ENCODE results near the gene USP34.
"Not testable (repeated sequence)": the region's sequence is repeated elsewhere in the genome, so short reads cannot be mapped to it uniquely, and the experiment has no call there.

USP34 gene

DNA sequence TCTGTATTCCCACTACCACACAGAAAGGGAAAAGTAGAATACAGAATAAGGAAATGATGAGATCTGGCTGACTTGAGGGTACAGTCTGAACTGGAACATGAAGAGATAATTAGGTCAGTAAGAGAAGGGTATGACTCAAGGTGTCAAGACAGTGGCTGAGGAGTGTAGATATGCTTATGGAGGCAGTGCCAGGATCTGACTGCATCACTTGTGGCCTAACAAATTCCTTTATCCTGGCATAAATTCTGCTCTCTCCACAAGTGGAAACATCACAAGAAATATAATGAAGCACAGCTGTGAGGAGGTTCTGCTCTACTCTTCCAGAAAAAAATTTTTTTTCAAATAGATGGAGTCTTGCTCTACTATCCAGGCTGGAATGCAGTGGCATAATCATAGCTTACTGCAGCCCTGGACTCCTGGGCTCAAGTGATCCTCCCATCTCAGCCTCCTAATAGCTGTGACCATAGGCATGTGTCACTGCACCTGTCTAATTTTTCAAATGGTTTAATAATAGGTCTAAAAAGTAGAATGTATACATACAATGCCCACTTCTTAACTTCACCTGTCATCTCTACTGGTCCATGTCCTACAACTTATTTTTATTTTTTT, 223.6 kb downstream of the USP34 start:
- DNase-seq (ENCODE audit: low read depth): peak; percentile 13

DNA sequence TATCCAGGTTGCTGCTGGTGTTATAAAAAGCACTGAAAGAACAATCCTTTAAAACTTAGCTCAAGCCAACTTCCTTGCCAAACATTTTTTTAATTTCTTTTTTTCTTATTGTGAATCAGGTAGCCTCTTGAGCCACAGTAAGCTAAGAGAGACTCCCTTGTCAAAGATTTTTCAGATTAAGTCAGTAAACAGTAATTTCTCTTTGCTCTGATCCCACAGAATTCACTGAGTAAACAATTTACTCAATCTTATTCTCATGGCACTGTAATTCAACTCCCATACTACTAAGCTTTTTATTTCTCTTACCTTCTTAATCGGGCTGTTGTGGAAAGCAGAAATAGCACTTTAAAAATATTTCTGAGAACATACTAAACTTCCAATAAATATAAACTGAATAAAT, 226.2 kb downstream of the USP34 start:
- no peak for DNase-seq (ENCODE audit: low read depth)

DNA sequence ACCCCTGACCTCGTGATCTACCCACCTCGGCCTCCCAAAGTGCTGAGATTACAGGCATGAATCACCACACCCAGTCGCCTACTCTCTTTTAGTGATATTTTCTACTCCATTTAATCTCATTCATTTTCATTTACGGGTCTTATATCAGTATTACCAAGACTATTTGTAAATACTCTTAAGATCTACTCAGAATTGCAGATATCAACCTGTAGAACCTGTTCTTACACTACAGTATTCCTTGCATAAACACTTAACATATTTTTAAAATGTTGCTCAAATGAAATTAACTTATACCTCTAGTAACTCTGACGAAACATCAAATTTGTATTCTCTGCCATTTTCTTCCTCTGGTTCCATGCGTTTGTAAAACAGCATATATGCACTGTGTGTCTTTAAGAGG, 229.6 kb downstream of the USP34 start:
- no peak for DNase-seq (ENCODE audit: low read depth)

DNA sequence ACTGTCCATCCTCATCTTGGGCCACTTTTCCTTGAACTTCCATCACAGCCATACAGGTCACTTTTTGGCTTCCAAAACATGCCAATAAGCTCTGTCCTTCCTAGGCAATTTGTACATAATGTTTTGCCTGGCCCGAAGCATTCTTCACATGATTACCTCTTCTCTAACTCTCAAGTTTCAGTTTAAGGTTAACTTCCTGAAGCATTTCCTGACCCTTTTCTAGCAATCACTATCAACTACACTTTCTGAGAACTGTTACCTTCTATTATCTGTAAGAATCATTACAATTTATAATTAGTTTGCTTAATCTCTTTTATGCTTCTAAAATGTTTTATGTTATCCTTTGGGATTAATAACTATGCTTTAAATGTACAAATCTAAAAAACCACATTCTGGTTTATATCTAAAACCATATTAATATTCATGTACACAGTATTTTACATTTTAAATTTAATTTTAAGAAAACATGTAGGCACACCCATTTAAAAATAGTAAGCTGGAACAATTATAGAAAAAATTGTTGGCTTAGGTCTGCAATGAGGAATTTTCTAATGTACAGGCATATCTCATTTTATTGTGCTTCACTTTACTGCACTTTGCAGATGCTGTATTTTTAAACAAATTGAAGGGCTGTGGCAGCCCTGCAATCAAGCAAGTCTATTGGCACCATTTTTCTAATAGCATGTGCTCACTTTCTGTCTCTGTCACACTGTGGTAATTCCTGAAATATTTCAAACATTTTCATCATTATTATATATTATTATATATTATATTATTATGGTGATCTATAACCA, 232.5 kb downstream of the USP34 start:
- no peak for DNase-seq (ENCODE audit: low read depth)

DNA sequence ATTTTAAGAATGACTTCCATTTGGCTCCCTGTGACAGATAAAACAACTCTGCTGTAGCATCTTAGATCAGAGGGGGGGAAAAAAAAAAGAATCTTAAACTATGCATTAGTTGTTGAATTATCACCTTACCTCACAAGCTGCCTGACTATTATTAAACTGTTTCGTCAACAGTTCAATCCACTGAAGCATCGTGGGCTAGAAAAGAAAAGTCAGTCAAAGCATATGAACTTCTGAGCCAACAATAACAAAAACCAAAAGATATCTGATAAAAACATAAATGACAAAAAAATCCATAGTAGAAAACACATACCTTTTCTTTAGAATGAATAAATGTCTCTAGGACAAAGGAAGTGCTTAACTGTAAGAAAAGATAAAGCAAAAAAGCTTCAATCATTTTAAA, 235.2 kb downstream of the USP34 start:
- DNase-seq (ENCODE audit: low read depth): no peak

DNA sequence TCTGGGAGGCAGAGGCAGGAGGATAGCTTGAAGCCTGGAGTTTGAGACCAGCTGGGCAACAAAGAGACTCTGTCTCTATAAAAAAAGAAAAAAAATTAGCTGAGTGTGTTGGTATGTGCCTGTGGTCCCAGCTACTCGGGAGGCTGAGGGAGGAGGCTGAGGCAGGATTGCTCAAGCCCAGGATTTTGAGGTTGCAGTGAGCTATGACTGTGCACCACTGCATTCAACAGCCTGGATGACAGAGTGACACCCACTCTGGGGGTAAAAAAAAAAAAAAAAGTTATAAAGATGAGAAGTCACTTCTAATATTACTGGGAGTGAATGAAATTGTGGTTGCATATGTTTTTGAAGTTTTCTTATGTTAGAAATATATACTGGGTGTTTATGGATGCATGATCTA, 237.3 kb downstream of the USP34 start:
- DNase-seq (ENCODE audit: low read depth): peak; percentile 29

DNA sequence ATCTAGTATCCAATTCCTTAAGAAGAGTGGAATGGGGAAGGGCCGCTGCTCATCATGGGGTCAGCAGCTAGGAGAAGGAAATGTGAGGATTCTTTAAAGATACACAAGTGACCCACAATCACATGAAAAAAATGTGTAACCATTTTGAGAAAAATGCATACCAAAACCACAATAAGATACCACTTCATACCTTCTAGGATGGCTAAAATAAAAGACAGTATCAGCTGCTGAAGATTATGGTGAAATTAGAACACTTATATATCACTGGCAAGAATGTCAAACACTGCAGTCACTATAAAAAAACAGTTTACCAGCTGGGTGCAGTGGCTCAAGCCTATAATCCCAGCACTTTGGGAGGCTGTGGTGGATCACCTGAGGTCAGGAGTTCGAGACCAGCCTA, 241.0 kb downstream of the USP34 start:
- DNase-seq (ENCODE audit: low read depth): no peak

DNA sequence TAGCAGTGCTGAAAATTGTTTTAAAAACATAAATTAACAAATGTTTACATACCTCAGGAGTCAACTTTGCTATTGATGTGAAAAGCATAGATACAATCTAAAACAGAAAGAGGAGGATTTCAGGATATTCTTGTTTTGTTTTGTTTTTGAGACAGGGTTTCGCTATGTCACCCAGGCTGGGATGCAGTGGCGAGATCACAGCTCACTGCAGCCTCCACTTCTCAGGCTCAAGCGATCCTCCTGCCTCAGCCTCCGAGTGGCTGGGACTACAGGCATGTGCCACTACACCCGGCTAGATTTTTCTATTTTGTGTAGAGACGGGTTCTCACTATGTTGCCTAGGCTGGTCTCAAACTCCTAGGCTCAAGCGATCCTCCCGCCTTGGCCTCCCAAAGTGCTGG, 248.3 kb downstream of the USP34 start:
- no peak for DNase-seq (ENCODE audit: low read depth)

DNA sequence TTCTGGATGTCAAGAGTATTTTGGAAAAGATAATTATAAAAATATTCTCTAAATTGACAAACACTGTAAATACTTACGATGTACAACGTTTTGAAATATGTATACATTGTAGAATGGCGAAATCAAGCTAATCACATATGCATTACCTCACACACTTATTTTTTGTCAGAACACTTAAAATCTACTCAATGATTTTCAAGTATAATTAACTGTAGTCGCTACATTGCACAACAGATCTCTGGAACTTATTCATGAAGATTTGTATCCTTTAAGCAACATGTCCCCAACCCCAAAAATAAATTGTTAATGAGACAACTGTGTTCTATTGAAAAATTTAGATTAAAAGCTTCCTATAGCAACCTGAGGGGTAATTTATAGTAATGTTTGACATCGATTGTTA, 249.1 kb downstream of the USP34 start:
- DNase-seq (ENCODE audit: low read depth): no peak

DNA sequence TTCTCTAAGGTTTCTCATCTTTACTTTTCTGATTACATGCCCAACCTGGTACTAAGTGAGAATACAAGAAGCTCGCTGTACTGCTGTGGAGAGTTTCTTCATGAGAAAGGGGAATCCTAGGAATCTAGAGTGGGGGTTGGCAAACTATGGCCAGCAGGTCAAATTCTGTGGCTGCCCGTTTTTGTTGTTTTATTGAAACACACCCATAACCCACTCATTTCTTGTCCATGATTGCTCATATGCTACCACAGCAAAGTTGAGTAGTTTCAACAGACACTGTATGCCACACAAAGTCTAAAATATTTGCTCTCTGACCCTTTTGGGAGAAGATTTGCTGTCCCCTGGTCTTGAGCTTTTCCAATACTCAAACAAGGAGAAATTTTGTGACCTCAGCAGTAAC, 250.1 kb downstream of the USP34 start:
- DNase-seq (ENCODE audit: low read depth): peak; percentile 30

DNA sequence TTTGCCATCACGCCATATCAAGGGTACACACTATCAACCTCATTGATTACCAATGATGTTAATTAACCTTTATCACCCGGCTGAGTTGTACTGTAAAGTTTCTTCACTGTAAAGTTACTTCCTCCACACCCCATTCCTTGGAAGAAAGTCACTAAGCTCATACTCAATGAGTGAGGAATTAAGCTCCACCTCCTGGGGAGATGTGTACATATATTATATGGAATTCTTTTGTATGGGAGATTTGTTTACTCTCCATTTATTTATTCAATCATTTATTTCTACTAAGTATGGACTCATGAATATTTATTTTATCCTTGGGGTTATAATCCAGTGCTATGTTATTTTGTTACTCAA, 252.1 kb downstream of the USP34 start:
- DNase-seq (ENCODE audit: low read depth): peak; percentile 11

DNA sequence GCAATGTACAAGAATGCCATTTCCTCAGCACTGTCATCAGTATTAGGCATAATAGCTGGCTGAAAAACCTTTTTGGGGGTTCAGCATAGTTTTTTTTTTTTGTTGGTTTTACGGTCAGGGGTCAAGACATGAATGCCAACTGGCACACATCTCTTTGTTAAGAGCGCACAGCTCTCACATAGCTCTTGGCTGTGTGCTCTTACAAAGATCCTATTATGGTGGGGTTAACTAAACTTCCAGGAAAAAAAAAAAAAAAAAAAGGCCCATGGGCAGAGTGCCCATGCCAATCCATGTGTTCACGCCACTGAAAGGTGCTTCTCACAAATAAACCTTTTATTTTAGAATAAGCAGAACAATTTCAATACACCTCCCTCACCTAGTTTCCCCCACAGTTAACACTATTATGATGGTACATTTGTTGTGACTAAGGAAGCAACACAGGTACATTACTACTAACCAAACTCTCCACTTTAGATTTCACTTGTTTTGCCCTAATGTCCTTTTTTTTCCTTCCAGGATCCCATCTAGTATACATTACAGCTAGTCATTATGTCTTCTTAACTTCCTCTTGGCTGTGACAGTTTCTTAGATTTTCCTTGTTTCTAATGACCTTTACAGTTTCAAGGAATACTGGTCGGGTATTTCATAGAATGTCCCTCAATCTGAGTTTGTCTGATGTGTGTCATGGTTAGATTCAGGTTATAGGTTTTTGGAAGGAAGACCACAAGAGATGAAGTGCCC, 252.6 kb downstream of the USP34 start:
- DNase-seq (ENCODE audit: low read depth): no peak

DNA sequence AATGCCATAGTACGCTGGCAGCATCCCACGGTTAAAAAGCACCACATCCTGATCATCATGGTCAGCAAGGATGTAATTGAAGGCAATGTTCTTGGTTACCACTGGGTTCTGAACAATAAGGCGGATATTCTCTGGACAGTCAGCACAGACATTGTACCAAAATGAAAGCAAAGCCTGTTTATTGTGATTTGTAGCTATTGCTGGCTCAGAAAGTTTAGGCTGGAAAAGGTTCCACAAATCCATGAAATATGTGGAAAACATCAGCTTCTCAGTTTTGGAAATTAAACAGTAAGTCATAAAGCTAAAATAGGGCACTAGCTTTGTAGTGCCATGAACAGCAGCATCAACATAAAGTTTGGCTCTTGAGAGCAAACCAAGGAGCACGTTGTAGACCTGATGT, 256.7 kb downstream of the USP34 start:
- DNase-seq (ENCODE audit: low read depth): no peak

DNA sequence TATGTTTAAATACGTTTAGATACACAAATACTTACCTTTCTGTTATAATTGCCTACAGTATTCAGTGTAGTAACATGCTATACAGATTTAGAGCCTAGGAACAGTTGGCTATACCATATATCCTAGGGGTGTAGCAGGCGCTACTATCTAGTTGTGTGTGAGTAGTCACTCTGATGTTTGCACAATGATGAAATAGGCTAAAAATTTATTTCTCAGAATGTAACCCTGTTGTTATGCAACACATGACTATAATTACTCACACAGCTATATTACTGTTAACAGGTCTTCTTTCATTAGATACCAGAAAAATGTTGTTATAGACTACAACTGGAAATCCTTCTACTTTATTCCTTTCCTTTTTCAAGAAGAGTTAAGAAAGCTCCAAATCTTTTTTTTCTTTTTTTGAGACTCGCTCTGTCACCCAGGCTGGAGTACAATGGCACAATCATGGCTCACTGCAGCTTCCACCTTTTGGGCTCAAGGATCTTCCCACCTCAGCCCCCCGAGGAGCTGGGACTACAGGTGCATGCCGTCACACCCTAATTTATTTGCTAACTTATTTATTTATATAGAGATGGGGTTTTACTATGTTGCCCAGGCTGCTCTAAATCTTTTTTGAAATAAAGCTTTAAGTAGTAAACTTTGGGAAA, 260.4 kb downstream of the USP34 start:
- peak; percentile 77 for DNase-seq (ENCODE audit: low read depth)

DNA sequence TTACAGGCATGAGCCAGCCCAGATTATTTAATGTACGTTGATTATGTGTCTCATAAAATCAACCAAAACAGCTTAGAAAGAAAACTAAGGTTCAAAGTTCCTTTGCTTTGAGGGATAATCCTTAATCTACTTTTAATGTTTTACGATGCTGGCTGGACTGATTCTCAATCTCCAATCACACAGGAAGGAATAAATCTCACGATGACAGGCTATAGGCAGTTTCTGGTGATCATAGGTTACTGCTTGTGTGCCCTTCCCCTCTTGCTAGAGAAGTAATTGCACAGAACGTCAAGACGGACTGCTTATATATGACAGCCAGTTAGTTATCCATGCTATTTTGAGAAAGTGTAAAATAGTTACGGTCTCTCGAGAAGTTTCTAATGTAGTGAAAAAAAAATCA, 265.8 kb downstream of the USP34 start:
- no peak for DNase-seq (ENCODE audit: low read depth)

DNA sequence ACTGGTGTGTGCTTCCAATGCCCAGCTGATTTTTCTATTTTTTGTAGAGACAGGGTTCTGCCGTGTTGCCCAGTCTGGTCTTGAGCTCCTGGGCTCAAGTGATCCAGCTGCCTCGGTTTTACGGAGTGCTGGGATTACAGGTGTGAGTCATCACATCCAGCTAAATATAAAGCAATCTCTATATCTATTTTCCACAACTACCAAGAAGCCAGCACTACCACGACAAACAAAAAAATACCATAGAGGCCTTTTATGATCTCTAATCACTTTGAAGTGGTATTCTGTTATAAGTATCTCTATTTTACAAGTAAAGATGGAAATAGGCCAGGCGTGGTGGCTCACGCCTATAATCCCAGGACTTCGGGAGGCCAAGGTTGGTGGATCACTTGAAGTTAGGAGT, 274.2 kb downstream of the USP34 start:
- no peak for DNase-seq (ENCODE audit: low read depth)

DNA sequence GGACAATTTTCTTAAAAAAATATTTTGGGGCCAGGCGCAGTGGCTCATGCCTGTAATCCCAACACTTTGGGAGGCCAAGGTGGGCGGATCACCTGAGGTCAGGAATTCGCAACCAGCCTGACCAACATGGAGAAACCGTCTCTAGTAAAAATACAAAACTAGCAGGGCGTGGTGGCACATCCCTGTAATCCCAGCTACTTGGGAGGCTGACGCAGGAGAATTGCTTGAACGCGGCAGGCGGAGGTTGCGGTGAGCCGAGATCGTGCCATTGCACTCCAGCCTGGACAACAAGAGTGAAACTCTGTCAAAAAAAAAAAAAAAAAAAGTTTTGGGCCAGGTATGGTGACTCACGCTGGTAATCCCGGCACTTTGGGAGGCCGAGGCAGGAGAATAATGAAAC, 276.2 kb downstream of the USP34 start:
- DNase-seq (ENCODE audit: low read depth): not testable (repeated sequence)

DNA sequence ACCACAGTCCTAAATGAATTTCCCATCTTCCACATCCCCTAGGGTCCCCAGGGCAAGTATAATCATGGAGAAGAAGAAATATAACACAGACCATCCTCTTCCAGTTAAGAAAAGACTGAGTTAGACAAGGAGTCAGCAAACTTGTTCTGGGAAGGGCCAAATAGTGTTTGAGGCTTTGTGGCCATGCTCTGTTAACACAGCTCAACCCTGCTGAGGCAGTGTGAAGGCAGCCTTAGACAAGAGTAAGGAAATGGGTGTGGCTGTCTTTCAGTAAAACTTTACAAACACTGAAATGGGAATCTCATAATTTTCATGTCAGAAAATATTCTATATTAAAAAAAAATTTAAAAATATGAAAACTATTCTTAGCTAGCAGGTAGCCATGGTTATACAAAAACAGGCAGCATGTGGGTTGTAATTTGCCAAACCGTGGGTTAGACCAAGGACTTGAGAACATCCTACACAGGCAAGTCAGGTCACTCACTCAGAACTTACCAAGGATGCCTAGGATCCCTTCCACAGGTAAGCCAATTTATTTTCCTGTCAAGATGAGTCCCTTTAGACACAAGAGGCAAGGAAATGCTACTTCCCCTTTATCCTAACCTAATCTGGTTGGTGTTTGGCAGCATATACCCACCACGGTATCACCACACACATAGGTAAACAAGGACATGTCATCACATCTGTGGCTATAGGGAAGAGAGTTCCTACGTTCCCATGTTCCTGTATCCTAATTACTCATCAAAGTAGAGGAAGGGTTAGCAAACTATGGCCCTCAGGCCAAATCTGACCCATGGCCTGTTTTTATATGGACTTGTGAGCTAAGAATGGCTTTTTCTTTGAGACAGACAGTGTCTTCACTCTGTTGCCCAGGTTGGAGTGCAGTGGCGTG, 277.0 kb downstream of the USP34 start:
- DNase-seq (ENCODE audit: low read depth): peak; percentile 52

DNA sequence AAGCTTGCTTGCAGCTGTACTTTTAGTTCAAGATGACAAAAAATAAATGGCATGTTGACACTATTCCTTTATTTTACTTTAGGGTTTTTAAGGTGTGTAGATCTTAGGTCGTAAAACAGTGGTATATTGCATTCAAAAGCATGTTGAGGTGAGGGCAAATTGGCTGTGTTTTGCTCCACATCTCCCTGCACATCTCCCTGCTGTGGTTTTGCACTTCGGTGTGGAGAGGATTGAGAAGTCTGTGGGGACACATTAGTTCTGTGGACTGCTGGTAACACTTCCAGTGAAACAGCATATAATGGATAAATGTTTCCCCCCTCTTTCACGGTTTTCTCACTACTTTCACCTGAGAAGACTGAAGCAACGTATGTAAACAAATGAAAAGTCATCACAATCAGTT, 283.8 kb downstream of the USP34 start:
- no peak for DNase-seq (ENCODE audit: low read depth)

DNA sequence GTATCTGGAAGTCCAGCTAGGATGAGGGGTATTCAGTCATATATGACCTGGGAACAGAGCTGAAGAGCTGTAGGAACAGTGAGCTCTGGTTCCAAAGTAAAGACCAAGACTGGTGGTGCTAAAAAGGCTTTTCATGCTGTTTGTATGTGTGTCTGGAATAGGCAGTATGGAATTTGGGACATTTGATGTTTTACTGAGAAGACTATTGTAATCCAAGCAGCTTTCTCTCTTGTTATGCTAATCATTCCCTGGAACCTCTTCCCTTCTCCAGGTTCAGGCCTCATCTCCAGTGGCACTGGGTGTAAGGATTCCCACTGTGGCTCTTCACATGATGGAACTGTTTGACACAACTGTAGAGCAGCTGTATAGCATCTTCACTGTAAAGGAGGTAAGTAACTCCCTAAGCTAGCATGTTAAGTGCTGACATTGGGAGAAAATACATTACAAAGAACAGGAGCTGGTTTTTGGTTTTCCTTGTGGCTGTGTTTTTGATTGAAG, 285.6 kb downstream of the USP34 start:
- DNase-seq (ENCODE audit: low read depth): no peak

DNA sequence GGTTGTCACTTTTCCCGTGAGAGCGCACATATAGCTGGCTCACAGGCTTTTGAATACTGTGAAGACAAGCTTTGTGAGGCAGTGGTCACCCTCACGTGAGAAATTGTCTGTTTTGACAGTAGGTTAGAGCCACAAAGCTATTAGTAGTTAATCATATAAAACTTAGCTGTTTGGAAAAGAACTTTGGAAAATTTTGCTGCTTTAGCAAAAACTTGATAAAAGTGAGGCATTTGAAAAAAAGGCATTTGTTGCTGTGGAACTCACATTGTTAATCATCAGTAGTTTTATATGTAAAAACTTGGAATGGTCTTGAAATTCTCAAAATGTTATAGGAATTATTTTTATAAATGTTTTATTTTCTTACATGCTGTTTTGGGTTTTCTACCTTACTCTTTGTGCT, 286.6 kb downstream of the USP34 start:
- no peak for DNase-seq (ENCODE audit: low read depth)

DNA sequence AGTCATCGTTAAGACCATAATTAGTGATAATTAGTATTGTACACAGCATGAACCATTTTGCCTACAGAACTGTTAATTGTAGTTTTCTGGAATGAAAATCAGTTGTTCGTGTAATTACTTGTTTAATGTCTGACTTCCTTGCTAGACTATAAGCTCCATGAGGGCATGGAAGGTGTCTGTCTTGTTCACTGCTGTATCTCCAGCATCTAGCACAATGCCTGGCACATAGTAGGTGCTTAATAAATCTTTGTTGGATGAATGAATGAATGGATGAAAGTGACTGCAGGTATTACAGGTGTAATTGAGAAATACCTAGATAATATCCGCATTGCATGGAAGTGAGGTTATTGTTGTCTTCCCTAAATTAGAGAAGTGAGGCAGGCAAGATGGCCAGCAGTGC, 287.1 kb downstream of the USP34 start:
- no peak for DNase-seq (ENCODE audit: low read depth)
